Measurements from ENCODE around the gene SCYL1. TPM values are rescaled to one million over a fixed set of nuclear protein-coding genes. Genes with fewer than 3 reads are reported as not detected.
A peak's percentile ranks its signal among the peaks of the same experiment; 100 is the strongest.

Gene SCYL1
- total and polyA plus RNA-seq, 2 experiments from 2014 or later, result 52.7 to 66.1 TPM

DNA sequence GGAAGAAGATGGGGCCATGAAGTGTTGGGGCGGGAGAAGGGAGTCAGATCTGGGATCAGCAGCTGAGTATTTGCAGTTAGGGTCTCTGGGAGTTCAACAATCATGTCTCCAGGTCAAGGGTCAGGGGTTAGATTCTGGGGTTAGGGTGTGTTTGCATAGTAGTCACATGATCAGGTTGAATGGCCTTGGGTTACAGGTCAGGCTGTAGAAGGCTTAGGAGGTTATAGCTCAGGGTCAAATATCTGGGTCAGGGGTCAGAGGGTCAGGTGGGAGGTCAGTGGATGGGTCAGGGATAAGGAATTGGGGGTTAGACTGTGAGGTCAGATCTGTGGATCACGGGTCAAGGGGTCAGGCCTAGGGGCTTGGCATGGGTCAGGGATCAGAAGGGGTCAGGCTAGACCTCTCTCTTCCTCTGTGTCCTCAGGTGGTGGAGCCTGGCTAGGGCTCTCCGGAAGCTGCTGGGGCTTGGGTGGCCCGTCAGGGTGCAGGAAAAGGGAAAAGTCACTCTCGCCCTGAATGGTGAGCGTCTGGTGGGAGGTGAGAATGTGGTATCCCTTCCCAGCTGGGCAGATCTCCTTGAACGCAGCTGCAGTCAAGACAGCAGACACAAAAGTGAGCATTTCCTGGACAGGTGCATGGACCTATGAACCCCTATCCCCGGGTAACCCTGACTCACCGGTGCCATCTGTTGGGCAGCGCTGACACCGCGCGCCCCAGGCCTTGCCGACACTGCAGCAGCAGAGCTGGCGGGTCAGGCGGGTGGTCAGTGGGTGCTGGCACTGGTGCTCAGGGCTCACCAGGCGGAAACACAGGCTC, 26.9 kb downstream of the SCYL1 start:
- Histone ChIP-seq H3K27ac (ENCODE audit: low read depth) (no peak overlapping the region), H2AFZ (no peak overlapping the region), H3K79me2 (replicated peaks; ENCODE audit: insufficient read depth) (no peaks in the 10 kb centered on the region), H3K4me2 (peak overlapping the region; percentile 72; the same call in 1 of the 2 replicates), H3F3A (replicated peaks; ENCODE audit: low read depth) (peaks cover 27% of the 10 kb centered on the region; the same call in 1 of the 2 replicates), H3K4me1 (ENCODE audit: insufficient read depth) (peaks cover 17% of the 10 kb centered on the region; the same call in 1 of the 2 replicates), H3K4me3 (no peak overlapping the region), H3K27me3 (ENCODE audit: insufficient read depth) (peaks cover 74% of the 10 kb centered on the region), H3K36me3 (ENCODE audit: insufficient read depth) (no peaks in the 10 kb centered on the region), H4K20me1 (replicated peaks; ENCODE audit: insufficient read depth) (peaks cover 2% of the 10 kb centered on the region; the same call in 1 of the 2 replicates), H3K9me2 (ENCODE audit: insufficient read depth) (no peaks in the 10 kb centered on the region)
- Mint-ChIP-seq H3K9me3 (no peaks in the 10 kb centered on the region), H3K4me3 (peak overlapping the region; percentile 11; the same call in 1 of the 3 replicates), H3K36me3 (ENCODE audit: low read depth) (no peaks in the 10 kb centered on the region; the same call in 2 of the 3 replicates), H3K27ac (no peak overlapping the region), H3K27me3 (ENCODE audit: insufficient read depth, low read depth, poor library complexity) (peaks cover 50% of the 10 kb centered on the region), H3K4me1 (peaks cover 51% of the 10 kb centered on the region)
- ATAC-seq, result peak; percentile 61
- TF ChIP-seq NANOG (IDR thresholded peaks at IDR 0.05; ENCODE audit: borderline replicate concordance), result no peak
- TF ChIP-seq, protein P1, sequence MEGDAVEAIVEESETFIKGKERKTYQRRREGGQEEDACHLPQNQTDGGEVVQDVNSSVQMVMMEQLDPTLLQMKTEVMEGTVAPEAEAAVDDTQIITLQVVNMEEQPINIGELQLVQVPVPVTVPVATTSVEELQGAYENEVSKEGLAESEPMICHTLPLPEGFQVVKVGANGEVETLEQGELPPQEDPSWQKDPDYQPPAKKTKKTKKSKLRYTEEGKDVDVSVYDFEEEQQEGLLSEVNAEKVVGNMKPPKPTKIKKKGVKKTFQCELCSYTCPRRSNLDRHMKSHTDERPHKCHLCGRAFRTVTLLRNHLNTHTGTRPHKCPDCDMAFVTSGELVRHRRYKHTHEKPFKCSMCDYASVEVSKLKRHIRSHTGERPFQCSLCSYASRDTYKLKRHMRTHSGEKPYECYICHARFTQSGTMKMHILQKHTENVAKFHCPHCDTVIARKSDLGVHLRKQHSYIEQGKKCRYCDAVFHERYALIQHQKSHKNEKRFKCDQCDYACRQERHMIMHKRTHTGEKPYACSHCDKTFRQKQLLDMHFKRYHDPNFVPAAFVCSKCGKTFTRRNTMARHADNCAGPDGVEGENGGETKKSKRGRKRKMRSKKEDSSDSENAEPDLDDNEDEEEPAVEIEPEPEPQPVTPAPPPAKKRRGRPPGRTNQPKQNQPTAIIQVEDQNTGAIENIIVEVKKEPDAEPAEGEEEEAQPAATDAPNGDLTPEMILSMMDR (conservative IDR thresholded peaks at IDR 0.05; ENCODE audit: low read depth in 2 of 2), result peak; percentile 51 to 84
- DNase-seq (ENCODE audit: low spot score), result peak; percentile 83

GRCh38 chr11:65552388-65552951, 27.6 kb downstream of the SCYL1 start:
- H3K27me3 Mint-ChIP-seq (ENCODE audit: insufficient read depth, low read depth, poor library complexity), result peaks cover 49% of the 10 kb centered on the region
- ATAC-seq (peak; percentile 1; the same call in 1 of the 3 replicates), DNase-seq (ENCODE audit: low spot score) (peak; percentile 52)
- Histone ChIP-seq H3K27me3 (ENCODE audit: insufficient read depth) (peaks cover 74% of the 10 kb centered on the region), H4K20me1 (replicated peaks; ENCODE audit: insufficient read depth) (no peaks in the 10 kb centered on the region; the same call in 1 of the 2 replicates), H3K27ac (ENCODE audit: low read depth) (no peak overlapping the region), H3F3A (replicated peaks; ENCODE audit: low read depth) (peaks cover 27% of the 10 kb centered on the region; the same call in 1 of the 2 replicates), H3K36me3 (ENCODE audit: insufficient read depth) (no peaks in the 10 kb centered on the region), H3K9me2 (ENCODE audit: insufficient read depth) (no peaks in the 10 kb centered on the region), H3K4me2 (peak overlapping the region; percentile 66; the same call in 1 of the 2 replicates), H3K79me2 (replicated peaks; ENCODE audit: insufficient read depth) (no peaks in the 10 kb centered on the region), H3K4me1 (ENCODE audit: insufficient read depth) (peaks cover 24% of the 10 kb centered on the region; the same call in 1 of the 2 replicates), H2AFZ (no peak overlapping the region), H3K4me3 (no peak overlapping the region)
- no peaks in the 10 kb centered on the region; the same call in 2 of the 3 replicates for H3K36me3 Mint-ChIP-seq (ENCODE audit: low read depth)
- H3K4me1 Mint-ChIP-seq, result peaks cover 56% of the 10 kb centered on the region
- no peaks in the 10 kb centered on the region for H3K9me3 Mint-ChIP-seq
- H3K27ac Mint-ChIP-seq, result no peak overlapping the region
- TF ChIP-seq, protein P1 (conservative IDR thresholded peaks at IDR 0.05; ENCODE audit: low read depth in 2 of 2), result no peak
- TF ChIP-seq ZNF462 (CRISPR knock-in tag; IDR thresholded peaks at IDR 0.05) (no peak), ZNF114 (CRISPR knock-in tag; IDR thresholded peaks at IDR 0.05) (no peak)
- H3K4me3 Mint-ChIP-seq, result peak overlapping the region; percentile 11; the same call in 1 of the 3 replicates
